ENCODE measurements around the gene HEXIM1.

Gene HEXIM1, protein sequence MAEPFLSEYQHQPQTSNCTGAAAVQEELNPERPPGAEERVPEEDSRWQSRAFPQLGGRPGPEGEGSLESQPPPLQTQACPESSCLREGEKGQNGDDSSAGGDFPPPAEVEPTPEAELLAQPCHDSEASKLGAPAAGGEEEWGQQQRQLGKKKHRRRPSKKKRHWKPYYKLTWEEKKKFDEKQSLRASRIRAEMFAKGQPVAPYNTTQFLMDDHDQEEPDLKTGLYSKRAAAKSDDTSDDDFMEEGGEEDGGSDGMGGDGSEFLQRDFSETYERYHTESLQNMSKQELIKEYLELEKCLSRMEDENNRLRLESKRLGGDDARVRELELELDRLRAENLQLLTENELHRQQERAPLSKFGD

DNA sequence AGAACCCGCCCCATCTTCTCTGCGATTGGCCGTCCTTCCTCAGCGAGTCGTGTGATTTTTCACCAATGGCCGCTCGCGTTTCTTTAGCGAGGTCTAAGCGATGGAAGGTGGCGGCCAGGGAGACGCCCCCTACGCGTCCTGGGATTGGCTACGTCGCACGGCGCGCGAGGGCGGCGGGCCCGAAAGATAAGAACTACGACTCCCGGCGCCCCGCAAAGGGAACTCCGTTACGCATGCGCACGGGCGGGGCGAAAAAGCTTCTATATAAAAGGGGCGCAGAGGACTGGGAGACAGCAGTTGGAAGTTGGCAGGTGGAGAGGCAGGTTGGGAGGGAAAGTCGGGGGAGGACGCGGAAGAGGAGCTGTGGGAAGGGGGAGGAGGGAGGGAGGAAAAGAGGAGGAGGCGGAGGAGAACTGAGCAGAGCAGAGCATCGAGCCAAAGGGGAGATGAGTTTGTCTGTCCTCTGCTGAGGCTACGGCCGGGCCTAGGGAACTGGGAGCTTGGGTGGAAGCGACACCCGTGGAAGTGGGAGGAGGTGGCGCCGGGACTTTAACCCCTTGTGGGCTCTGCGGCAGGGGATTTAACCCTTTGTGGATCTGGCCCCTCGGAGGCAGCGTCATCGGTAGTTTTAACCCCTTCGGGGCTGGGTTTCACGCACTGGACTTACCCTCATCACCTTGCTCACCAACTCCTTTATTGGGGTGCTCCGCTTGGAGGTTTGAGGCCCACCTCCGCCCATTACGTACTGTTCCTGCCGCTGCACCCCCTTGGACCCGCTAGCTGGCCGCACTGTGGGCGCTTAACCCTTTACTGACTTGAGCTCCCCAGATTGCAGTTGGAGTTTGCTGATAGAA is at the start of gene HEXIM1:
Gene HEXIM1 (plus strand): TSS at position 293 of the 854 bp plus-strand sequence. CDS start 716 bp downstream, outside the sequence.
- peak; percentile 98 for DNase-seq

DNA sequence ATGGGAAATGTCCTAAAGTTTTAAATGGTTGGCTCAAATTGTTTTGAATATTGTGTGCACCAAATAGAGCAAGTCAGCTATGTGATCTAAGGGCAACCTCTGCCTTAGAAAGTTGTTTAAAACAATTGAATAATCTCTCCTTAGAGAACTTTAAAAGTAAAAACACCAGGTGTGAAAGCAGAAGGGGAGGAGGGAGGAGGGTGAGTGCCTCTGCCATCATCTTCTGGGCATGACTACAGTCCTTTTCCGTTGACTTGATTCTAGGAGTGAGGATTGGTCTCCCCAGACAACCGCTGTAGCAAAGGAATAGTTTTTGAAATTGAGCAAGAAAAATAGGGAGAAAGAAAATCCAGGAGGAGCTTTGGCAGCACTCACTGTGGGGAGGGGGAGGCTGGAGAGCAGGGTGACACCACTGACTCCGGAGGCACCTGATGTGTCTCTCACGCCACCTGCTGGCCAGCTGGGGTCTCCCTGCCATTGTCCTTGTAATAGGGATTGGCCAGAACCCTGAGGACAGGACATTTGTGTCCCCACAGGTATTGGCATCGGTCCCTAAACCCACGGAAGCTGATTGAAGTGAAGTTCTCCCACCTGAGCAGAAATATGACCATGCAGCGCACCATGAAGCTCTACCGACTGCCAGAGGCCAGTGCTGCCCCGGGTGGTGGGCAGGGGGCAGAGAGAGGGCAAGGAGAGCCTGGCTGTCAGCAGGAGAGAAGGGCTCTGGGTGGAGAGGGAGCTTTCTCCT is 49.2 kb upstream of the HEXIM1 start:
- peak; percentile 46 for DNase-seq

DNA sequence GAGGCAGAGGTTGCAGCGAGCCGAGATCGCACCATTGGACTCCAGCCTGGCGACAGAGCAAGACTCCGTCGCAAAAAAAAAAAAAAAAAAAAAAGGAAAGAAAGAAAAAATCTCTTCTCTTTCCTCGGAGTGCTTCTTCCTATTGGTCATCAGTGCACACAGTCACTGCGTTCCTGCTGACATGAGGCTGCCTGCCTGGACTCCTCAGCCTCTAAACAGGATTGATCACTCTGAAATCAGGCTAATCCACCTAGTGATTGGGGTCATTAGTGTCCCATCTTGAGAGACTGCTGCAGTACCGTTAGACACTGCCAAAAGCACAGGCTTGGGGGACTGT is 46.8 kb upstream of the HEXIM1 start:
- DNase-seq = no peak

DNA sequence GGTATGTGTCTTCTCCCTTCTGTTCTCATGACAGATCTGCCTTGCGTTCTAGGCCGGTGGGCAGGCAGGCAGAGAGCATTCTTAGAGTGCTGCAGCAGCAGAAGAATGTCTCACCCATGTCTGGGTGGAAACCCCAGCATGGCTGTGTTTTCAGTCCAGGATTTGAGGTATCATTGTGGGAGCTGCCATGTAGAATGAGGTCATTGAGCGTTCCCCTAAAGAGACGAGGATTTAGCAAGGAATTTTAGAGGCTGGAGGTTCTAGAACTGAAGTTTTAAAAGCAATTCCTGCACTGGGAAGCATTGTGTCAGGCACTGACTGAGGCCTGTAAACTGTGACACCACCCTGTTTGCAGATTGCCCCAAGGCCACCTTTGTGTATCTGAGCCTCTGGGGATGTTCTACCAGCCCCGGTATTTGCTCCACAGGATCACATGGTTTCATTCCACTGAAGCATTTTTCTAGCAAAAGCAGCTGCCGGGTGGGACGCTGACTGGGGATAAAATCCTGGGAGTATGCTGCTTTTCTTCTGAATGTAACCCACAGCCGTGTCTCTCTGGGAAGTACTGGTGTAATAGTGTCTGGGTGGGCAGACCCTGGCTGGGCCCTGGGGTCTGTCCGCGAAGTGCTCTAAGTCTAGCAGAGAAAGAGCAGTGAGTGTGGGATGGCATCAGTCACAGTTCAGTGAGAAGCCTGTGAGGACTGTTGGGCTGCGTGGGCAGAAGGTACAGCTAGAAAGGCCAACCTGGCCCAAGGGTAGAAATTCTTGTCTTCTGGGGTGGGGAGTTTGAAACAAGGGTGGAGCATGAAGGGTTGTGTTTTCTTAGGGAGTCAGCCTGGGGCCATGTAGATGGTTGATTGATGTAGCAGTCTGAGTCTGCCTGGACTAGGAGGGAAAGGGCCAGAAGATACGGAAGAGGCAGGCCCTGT is 46.1 kb upstream of the HEXIM1 start:
- no peak for DNase-seq

DNA sequence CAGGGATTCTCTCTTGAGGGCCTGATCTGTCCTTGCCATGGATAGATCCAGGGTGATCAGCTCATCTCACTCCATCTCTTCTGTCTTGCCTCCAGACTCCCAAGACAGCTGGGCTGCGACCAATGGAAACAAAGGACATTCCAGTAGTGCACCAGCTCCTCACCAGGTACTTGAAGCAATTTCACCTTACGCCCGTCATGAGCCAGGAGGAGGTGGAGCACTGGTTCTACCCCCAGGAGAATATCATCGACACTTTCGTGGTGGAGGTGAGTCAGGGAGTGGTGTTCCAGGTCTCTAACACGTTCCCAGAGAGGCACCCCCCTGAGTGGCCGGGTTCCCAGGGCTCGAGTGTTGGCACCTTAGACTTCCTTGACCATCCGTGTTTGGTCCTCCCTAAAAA is 45.4 kb upstream of the HEXIM1 start:
- no peak for DNase-seq

DNA sequence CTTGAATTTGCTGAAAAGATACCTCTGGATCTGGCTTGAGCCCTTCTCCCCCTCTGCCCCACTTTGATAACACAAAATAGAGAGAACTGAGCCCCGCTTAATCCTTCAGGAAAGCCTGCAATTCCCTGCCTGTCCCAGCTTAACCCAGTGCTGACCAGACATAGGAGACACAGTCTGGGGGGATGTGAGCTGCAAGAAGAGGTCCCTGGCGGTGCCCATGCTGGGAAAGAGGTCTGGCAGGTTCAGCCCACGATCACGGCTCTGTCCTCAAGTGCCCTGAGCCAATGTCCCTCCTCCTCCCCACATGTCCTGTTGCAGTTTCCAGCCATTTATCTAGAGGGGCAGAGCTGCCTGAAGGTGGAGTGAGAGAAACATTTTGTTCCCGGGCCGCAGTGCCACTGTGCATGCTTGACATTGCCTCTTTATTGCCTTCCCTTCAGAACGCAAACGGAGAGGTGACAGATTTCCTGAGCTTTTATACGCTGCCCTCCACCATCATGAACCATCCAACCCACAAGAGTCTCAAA is 44.9 kb upstream of the HEXIM1 start:
- DNase-seq = no peak

DNA sequence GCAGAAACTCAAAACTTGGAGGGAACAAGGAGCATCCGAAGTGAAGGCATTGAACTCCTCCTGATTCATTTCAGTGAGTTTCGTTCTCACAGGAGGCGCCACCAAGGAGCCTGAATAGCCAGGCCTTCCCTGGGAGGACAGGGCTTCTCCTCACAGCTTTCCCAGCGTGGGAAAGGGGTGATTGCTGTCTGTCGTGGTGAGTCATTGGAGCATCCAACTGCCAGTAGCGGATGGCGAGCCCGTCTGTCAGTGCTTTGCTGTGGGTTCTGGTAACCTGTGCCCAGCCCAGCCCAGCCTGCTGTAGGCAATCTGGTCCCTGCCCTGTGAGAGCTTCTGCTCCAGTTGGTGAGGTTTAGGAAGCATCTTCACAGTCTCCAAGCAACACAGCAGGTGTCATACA is 44.2 kb upstream of the HEXIM1 start:
- no peak for DNase-seq

DNA sequence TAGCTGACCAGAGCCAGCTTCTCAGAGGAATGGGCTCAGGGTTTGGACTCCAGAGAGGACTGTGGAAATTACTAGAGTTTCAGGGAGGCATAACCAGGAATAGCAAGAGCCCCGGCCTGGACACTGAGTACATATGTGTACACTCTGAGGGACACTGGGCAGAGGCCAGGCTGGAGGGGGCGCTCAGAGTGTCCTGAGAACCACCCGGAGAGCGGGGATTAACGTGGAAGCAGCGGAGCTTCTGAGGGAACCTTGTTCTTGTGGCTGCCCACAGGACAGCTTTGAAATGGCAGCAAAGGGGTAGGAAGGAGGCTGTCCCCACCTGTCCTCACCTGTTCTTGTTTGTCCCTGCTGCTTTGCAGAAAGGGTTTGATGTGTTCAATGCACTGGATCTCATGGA is 43.8 kb upstream of the HEXIM1 start:
- DNase-seq = no peak

DNA sequence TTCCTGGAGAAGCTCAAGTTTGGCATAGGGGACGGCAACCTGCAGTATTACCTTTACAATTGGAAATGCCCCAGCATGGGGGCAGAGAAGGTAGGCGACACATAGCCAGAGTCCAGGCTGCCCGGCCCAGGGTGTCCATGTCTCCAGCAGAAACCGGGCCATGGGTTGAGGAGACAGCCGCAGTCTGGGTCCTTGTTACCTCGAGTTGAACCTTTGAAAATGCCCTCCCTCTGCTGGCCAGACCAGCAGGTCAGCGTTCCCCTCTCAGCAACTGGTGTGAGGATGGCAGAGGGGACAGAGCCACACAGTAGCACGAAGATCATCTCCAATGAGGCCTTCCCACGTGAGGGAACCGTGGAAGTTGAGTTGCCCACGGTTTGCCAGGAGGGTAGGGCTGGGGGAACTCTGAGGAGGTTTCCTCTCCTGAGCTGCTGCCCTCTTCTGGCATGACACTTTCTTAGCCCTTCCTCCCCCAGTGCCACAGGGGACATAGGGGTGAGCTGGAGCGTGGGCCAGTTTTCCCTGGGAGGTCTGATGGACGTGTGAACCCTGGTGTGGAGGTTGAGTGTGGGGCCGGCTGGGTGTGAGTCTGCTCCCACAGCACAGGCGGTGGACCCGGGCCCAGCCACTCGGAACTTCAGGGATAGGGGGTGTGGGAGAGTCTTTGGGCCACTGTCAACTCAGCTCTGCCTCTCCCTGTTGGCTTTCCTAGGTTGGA is 43.2 kb upstream of the HEXIM1 start:
- no peak for DNase-seq

DNA sequence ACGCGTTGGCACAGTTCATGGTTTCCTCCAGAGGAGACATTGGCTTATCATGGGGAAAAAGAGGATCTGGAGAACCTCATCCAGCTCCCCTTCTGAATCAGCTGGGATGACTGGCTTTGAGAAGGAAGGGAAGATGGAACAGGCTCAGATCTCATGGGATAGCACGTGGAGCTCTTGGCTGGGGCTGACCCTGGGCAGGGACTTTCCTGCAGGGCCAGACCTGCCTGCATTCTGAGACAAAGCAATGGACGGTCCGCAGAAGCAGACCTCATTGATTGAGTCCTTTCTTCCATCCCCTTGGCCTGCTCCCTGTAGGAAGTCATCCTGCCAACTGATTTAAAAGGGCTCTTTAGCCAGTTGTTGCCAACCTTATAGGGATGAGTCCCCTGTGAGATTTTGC is 42.2 kb upstream of the HEXIM1 start:
- no peak for DNase-seq

DNA sequence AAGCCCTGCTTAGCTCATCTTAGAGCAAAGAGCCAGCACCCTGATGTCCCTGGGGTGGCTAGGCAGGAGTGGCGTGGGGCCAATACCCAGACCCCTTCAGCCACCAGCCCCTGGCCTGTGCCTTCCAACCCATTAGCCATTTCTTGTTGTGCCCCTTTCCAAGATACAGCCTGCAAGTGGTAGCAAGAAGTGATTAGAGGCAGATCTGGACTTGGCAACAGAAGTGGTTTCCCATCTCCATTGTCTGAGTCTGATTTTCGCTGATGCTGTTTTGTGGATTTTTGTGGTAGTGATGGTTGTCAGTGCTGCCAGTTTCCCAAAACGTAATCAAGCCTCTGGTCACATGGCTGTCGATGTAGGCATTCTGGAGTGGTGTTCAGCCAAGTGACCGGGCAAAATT is 41.7 kb upstream of the HEXIM1 start:
- DNase-seq = no peak

DNA sequence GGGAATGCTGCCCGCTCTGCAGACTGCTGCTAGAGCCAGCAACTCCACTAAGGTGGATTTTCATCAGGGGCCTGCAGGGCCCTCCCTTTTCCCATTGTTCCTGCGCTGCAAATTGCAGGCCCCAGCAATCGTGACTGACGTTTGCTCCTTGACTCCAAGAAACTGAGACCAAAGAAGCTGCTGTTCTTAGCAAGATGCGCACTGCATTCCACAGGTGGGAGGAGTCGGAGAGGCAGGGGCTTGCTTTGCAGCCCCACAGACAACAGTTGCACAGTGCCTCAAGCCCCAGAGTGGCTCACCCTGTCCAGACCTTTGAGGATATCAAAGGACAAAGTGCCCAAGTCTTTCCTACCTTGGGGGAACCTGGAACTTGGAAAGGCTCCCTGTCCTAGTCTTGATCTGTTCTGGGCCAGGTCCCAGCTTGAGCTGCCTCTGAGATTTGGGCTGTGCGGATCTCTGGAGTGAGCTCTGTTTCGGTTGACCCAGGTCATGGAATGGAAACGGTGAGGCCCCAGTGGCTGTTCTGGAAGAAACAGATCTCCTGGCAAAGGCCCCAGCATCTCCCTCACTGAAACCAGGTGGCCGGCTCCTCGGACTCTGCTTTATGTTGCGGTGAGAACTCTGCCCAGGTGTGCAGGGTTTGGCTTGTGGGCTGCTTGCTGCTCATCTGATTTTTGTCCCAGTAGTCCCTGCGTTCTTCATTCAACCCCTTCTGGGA is 40.8 kb upstream of the HEXIM1 start:
- DNase-seq = no peak

DNA sequence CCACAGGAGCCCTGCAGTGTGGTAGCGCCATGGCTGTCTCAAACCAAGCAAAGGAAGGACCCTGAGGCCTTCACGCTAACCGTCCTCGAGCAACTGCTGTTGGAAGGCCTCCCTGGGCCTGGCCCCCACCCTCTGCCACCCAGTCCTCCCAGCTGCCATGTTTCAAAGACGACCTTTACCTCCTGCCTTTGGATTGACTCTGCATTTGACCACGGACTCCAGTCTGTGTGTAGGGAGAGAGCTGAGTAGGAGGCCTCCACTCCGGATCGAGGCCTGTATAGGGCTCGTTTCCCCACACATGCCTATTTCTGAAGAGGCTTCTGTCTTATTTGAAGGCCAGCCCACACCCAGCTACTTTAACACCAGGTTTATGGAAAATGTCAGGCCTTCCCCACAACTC is 40.2 kb upstream of the HEXIM1 start:
- no peak for DNase-seq

DNA sequence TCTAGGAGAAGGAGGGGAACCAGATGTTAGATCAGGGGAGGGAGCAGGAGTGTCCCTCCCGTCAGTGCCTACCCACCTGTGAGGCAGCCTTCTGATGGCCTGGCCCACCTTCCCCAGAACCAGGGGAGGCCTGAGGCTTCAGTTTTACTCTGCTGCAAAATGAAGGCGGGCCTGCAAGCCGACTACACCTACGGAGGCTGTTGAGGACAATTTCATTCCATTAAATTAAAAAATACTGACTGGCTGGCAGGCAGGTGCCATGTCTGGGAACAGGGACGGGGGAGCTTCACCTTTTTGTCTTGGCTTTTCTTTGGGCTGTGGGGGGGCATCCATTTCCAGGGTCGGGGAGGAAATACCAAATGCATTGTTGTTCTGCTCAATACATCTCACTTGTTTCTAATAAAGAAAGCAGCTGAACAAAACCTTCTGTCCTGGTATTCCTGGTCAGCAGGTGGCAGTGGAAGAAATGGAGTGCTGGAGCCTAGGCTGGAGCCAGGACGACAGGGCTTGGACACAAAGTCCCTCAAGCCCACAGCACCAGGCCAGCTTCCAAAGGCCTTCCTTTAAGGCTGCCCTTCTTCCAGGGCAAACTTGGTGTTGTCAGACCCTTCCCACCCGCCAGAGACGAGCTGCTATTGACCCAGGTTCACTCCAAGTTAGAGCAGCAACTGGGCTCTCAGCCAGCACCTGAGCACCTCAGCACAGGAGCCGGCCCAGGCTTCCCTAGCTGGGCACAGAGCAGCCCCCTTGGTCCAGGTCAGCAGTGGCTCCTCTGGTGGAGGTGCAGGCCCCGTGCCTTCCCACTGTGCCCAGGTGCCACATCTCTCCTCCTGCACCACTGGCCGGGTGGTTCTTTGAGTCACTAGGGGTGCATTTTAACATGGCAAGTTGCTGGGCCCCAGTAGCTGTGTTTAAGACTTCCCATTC is 39.4 kb upstream of the HEXIM1 start:
- DNase-seq = no peak

DNA sequence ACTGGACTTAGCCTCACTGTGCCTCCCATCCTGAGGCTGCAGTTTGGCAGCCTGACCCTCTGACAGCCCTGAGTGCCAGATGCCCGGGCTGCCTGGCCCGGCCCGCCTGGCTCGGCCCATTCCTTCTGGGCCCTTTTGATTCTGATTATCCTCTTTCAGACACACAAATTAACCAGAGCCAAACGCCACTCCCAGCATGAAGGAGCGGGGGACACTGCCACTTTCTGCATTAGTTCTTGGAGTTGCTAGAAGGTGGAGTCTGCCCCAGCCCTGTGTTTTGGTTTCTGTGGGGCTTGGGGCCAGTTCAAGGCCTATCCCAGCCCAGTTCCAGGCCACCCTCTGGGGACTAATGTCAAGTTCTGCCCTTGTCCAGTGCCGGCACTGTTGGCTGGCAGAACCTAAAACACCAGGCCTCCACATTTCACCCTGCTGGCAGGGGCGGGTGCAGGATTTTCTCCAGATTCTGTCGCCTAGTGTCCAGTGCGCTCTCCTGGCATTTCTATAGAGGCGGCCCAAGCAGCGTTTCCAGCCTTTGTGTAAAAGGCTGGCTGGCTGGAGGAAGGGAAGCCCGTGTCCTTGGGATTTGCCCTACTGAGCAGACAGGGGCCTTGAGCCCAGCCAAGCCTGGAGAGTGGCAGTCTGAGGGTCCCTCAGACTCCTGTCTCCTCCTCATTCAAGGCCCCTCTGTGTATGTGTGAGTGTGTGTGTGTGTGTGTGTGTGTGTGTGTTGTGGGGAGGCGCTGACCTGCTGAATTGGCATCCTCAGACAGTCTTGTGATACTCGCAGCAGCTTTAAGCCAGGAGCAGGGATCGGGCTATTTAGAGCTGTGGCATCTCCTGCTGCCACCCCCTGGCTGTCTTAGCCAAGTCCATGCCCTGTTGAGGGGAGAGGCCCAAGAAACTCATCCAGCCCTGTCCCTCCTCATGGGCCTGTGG is 37.3 kb upstream of the HEXIM1 start:
- no peak for DNase-seq

DNA sequence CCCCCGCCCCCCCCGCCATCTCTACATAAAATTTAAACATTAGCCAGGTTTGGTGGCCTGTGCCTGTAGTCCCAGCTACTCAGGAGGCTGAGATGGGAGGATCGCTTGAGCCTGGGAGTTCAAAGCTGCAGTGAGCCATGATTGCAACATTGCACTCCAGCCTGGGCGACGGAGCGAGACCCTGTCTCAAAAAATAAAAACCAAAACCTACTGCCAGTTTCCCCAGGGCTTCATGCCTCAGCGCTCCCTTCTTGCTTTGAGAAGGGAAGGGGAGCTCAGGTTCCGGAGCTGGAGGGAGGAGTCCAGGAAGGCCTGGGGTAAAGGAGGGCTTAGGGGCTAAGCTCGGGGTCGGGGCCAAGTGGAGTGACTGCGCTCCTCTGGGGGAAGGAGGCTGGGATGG is 36.4 kb upstream of the HEXIM1 start:
- no peak for DNase-seq

DNA sequence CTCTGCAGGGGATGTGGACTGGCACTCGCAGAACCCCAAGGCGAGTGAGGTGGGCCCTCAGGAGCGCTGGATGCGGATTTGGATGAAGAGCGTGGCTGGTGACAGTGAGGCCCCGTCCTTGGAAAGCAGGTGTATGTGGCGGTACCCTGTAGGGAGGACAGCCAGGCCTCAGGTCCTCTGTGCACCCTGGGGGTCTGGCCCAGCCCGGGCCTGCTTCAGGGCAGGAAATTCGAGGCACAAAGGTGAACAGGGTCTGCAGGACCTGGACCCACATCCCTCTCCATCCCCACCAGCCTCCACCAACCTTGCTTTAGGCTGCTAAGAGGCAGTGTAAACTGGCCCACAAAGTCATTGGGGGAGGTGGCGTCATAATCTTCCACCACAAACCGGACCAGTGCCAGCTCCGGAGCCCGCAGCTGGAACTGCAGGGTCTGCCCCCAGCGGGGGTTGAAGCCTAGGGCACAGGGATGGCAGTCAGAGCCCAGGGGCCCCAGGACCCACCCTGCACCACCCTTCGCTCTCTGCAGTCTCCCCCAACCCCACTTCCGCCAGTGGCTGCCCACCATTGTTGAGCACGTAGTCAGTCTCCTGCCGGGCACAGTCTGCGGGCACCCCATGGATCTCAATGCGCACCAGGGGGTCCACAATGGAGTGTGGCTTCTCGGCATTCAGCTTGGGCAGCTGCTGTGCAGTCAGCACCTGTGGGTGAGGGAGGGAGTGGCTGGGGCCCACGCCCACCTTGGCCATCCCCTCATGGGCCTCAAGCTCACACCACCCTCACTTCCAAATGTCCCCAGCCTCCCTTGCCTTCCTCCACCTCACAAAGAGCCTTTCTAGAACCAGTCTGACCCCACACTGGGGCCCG is 35.5 kb upstream of the HEXIM1 start:
- DNase-seq = no peak

DNA sequence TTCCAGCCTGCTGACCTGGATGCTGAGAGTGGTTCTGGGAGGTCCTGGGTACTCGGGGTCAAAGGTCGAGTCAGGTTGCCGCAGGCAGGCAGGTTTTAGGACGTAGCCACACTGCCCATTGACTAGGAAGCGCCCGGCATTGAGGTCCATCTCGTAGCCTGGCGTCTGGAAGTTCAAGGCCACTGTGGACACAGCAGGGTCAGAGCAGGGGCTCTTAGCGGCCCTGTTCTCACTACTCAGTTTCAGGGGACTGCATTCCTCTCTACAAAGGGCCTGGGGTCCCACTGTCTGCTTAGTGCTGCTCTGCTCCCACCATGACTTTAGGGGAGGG is 34.9 kb upstream of the HEXIM1 start:
- DNase-seq = no peak

Measured in activated effector memory CD4-positive, alpha-beta T cell treated with Interleukin-2 at 50 U/mL for 16 hours (primary cell).